HG03159 (cell line): Measurements from ENCODE around the gene PXDC1.

Experiments
- ATAC-seq: cut with Tn5 transposase; IDR thresholded peaks from one replicate; pipeline ENCODE4 v1.9.1; 2021; ENCODE audit warnings: mild to moderate bottlenecking, moderate library complexity; ENCODE audit not compliant: unreplicated experiment

Gene PXDC1

GRCh38 chr6:3715285-3715684 is 36.2 kb downstream of the PXDC1 start:
- ATAC-seq, result no peak

- no peak for ATAC-seq
Measured at GRCh38 chr6:3714768-3715167, 36.7 kb downstream of the PXDC1 start.

GRCh38 chr6:3714111-3714510 is 37.4 kb downstream of the PXDC1 start:
- ATAC-seq, result no peak

GRCh38 chr6:3712827-3713665 is 38.5 kb downstream of the PXDC1 start:
- ATAC-seq, result no peak

- no peak for ATAC-seq
Measured at GRCh38 chr6:3711776-3712175, 39.7 kb downstream of the PXDC1 start.

GRCh38 chr6:3710403-3710802 is 41.1 kb downstream of the PXDC1 start:
- ATAC-seq, result no peak

GRCh38 chr6:3708540-3708939 is 43.0 kb downstream of the PXDC1 start:
- no peak for ATAC-seq

- no peak for ATAC-seq
Measured at GRCh38 chr6:3707751-3708412, 43.6 kb downstream of the PXDC1 start.

GRCh38 chr6:3707024-3707423 is 44.5 kb downstream of the PXDC1 start:
- ATAC-seq, result no peak

- no peak for ATAC-seq
Measured at GRCh38 chr6:3706547-3706946, 45.0 kb downstream of the PXDC1 start.

- ATAC-seq, result no peak
Measured at GRCh38 chr6:3701631-3702030, 49.9 kb downstream of the PXDC1 start.

GRCh38 chr6:3699231-3699630 is 52.3 kb downstream of the PXDC1 start:
- no peak for ATAC-seq

- no peak for ATAC-seq
Measured at GRCh38 chr6:3698021-3698420, 53.5 kb downstream of the PXDC1 start.

GRCh38 chr6:3697609-3698008 is 53.9 kb downstream of the PXDC1 start:
- no peak for ATAC-seq

GRCh38 chr6:3696525-3697088 is 54.9 kb downstream of the PXDC1 start:
- no peak for ATAC-seq

- no peak for ATAC-seq
Measured at GRCh38 chr6:3695065-3695817, 56.3 kb downstream of the PXDC1 start.

- no peak for ATAC-seq
Measured at GRCh38 chr6:3693831-3694230, 57.7 kb downstream of the PXDC1 start.

GRCh38 chr6:3690506-3690905 is 61.0 kb downstream of the PXDC1 start:
- no peak for ATAC-seq

GRCh38 chr6:3687847-3688246 is 63.7 kb downstream of the PXDC1 start:
- no peak for ATAC-seq

GRCh38 chr6:3683331-3683730 is 68.2 kb downstream of the PXDC1 start:
- ATAC-seq, result no peak

GRCh38 chr6:3678946-3679345 is 72.6 kb downstream of the PXDC1 start:
- no peak for ATAC-seq
